Measurements from ENCODE around the gene SLC11A1.

Gene SLC11A1

GRCh38 chr2:218435003-218435982, 53.2 kb downstream of the SLC11A1 start:
- DNase-seq (ENCODE audit: low read depth in 2 of 2), result no peak

- no peak for DNase-seq (ENCODE audit: low read depth in 2 of 2)
These were observed 54.9 kb downstream of the SLC11A1 start for GRCh38 chr2:218436992-218437391.

GRCh38 chr2:218437969-218438368, 55.9 kb downstream of the SLC11A1 start:
- DNase-seq (ENCODE audit: low read depth in 2 of 2), result no peak

DNA sequence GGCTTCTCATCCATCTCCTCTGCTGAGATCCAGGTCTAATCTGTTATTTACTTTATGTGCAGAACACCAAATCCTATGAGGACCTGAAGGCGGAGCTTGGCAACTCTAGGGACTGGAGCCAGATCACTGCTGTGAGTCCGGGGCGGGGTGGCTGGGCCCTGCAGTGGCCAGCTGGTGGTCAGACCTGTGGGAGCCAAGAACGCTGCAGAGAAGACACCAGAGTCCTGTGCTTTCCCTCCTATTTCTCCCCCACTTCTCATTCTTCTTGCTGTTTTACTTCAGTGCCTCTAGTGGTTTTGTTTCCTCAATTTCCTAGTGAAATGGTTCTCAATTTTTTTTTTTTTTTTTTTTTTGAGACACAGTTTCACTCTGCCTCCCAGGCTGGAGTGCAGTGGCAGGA, 56.5 kb downstream of the SLC11A1 start:
- DNase-seq (ENCODE audit: low read depth in 2 of 2), result no peak

GRCh38 chr2:218444692-218445357, 62.8 kb downstream of the SLC11A1 start:
- DNase-seq (ENCODE audit: low read depth in 2 of 2), result no peak

DNA sequence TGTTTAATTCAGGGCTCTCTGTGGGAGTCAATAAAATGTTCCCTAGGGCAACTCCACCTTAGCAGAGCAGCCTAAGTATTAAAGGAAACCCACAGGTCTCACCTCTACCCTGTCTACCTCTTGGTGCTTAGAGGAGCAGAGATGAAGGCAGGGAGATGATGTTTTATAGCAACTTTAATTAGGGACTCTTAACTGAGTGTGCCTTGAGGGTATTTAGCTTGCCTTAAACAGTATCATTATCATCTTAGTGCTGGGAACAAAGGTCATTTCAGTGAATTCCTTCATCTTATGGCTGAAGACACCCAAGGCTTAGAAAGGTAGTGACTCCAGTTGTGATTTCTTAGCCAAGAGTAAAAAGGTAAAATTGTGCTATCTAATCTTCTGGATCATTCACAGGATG, 63.5 kb downstream of the SLC11A1 start:
- no peak for DNase-seq (ENCODE audit: low read depth in 2 of 2)

All from stimulated activated CD8-positive, alpha-beta memory T cell treated with anti-CD3 and anti-CD28 coated beads, Interleukin-2, amount 100 ng/mL, for 1 hour (primary cell).